Endothelial cell (in vitro differentiated cells): ENCODE data around the gene TMC7. TPM values are rescaled to one million over a fixed set of nuclear protein-coding genes. Genes with fewer than 3 reads are reported as not detected.

Experiments used
- DNase-seq: peaks from one replicate; pipeline ENCODE4 v3.0.0; 2021; ENCODE audit warnings: low spot score
- H3K27ac Mint-ChIP-seq: one replicate; pipeline ENCODE4 v1.8.0; 2021; ENCODE audit warnings: mixed read lengths, inconsistent platforms; ENCODE audit not compliant: unreplicated experiment
- H3K27me3 Mint-ChIP-seq: one replicate; pipeline ENCODE4 v1.8.0; 2021; ENCODE audit warnings: mild to moderate bottlenecking, moderate library complexity, mixed read lengths, inconsistent platforms; ENCODE audit not compliant: unreplicated experiment
- H3K36me3 Mint-ChIP-seq: one replicate; pipeline ENCODE4 v1.8.0; 2021; ENCODE audit warnings: mild to moderate bottlenecking, low read depth, mixed read lengths, inconsistent platforms; ENCODE audit not compliant: unreplicated experiment
- H3K4me1 Mint-ChIP-seq: one replicate; pipeline ENCODE4 v1.8.0; 2021; ENCODE audit warnings: mild to moderate bottlenecking, mixed read lengths, inconsistent platforms; ENCODE audit not compliant: unreplicated experiment
- H3K4me3 Mint-ChIP-seq: one replicate; pipeline ENCODE4 v1.8.0; 2021; ENCODE audit warnings: mild to moderate bottlenecking, mixed read lengths, inconsistent platforms; ENCODE audit not compliant: unreplicated experiment
- H3K9me3 Mint-ChIP-seq: one replicate; pipeline ENCODE4 v1.8.0; 2021; ENCODE audit warnings: mixed read lengths, inconsistent platforms; ENCODE audit not compliant: unreplicated experiment
- total RNA-seq: library from RNA; stranded (reverse); fragmentation: NEBNext Ultra II Directional; extraction: Animal tissue kit (Norgen Biotek cat#: 25700); gene quantifications from one replicate; pipeline ENCODE4 v1.2.1, GENCODE V29; 2021; ENCODE audit not compliant: unreplicated experiment
- TF ChIP-seq, protein P1 (sequence below): fragments of 200-600 bp; sonication (generic); IDR thresholded peaks from one replicate; pipeline ENCODE4 v1.5.0; 2021; ENCODE audit warnings: antibody characterized with exemption; ENCODE audit not compliant: unreplicated experiment

TMC7 gene
- total RNA-seq, 1 donor from 2014 or later: 16.9 TPM

DNA sequence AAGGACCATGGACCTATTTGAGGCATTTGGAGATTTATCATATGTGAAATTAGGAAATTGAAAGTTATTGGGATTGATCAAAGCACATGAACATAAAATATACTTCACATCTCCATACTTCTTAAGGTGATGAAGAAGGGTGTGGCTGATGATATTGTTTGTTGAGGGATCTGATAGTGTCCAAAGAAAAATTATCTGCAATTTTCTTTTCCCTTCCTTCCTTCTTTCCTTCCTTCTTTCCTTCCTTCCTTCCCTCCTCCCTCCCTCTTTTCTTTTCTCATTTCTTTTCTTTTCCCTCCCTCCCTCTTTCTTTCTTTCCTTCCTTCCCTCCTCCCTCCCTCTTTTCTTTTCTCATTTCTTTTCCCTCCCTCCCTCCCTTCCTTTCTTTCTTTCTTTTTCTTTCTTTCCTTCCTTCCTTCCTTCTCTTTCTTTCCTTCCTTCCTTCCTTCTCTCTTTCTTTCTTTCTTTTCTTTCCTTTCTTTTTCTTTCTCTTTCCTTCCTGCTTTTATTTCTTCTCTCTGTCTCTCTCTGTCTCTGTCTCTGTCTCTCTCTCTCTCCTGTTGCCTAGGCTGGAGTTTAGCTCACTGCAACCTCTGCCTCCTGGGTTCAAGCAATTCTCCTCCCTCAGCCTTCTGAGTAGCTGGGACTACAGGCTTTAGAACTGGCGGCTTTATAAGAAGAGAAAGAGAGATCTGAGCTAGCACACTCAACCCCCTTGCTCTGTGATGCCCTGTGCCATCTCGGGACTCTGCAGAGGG lies 109.1 kb downstream of the TMC7 start:
- DNase-seq: no peak
- TF ChIP-seq, protein P1, sequence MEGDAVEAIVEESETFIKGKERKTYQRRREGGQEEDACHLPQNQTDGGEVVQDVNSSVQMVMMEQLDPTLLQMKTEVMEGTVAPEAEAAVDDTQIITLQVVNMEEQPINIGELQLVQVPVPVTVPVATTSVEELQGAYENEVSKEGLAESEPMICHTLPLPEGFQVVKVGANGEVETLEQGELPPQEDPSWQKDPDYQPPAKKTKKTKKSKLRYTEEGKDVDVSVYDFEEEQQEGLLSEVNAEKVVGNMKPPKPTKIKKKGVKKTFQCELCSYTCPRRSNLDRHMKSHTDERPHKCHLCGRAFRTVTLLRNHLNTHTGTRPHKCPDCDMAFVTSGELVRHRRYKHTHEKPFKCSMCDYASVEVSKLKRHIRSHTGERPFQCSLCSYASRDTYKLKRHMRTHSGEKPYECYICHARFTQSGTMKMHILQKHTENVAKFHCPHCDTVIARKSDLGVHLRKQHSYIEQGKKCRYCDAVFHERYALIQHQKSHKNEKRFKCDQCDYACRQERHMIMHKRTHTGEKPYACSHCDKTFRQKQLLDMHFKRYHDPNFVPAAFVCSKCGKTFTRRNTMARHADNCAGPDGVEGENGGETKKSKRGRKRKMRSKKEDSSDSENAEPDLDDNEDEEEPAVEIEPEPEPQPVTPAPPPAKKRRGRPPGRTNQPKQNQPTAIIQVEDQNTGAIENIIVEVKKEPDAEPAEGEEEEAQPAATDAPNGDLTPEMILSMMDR: no peak
- H3K27ac Mint-ChIP-seq: no peak overlapping the region
- peaks cover 2% of the 10 kb centered on the region for H3K4me1 Mint-ChIP-seq
- H3K36me3 Mint-ChIP-seq: peaks cover 2% of the 10 kb centered on the region
- H3K9me3 Mint-ChIP-seq: no peaks in the 10 kb centered on the region
- H3K27me3 Mint-ChIP-seq: no peaks in the 10 kb centered on the region
- H3K4me3 Mint-ChIP-seq: no peak overlapping the region

DNA sequence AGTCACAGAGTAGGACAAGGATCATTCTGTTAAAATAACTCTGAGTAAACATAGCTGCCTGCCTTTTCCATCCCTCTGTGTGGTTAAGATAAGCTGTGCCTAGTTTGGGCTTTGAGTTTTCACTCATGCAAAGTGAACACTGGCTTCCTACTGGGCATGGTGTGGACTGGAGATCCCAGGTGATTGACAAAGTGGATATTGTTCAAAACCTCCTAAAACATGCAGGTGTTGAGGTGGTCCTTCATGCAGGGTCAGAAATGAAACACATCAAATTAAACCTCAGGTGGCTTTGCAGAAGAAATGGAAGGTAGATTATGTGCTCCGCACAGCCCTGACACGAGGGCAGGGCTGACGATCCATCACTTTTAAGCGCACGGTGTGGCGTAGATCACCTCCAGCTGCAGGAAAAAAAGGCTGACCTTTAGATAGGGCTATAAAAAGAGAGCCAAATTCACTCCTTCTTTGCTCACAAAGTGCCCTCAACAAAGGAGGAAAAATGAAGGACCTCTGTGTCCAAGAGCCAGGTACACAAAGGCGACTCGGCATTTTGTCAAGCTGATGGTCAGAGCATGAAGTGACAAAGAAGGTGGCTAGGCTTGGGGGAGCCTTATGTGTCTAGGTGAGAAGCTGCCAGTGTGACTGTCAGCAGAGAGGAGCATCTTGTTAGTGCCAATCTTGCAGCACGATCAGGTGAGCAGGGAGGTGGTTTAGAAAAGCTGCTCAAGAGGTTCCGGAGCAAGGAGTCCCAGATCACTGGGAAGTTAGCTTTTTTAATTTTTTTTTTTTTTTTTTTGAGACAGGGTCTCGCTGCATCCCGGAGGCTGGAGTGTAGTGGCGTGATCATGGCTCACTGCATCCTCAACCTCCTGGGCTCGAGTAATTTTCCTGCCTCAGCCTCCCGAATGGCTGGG lies 110.2 kb downstream of the TMC7 start:
- TF ChIP-seq, protein P1: no peak
- no peaks in the 10 kb centered on the region for H3K4me1 Mint-ChIP-seq
- H3K36me3 Mint-ChIP-seq: peaks cover 2% of the 10 kb centered on the region
- DNase-seq: no peak
- H3K4me3 Mint-ChIP-seq: no peak overlapping the region
- no peak overlapping the region for H3K27ac Mint-ChIP-seq
- no peaks in the 10 kb centered on the region for H3K9me3 Mint-ChIP-seq
- H3K27me3 Mint-ChIP-seq: no peaks in the 10 kb centered on the region

DNA sequence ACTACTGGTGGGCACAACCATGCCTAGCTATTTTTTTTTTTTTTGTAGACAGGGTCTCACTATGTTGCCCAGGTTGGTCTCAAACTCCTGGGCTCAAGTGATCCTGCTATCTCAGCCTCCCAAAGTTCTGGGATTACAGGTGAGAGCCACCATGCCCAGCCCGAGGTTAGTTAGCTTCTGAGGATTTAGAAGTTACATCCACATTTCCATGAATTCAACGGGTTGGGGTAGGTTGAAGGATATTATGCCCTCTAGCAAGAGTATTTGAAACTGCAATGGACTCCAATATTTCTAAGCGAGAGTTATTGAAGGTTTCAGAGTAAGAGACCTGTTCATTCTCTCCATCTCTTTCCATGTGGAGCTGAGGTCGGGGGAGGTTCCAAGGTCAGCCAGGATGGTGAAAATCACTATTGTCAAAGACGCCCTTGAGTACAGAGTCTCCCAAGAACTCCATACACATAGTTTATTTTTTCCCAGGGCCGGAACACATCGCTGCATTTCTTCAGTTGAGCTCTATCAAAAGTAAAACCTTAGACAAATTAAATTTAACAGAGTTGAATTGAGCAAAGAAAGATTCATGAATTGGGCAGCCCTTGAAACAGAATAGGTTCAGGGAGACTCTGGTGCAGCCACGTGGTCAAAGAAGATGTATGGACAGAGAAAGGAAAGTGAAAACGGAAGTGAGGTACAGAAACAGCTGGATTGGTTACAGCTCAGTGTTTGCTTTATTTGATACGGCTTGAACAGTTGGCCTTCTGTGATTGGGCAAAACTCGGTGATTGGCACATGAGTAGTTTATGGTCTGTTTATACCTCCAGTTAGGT lies 111.0 kb downstream of the TMC7 start:
- TF ChIP-seq, protein P1: no peak
- Mint-ChIP-seq H3K36me3 (peaks cover 2% of the 10 kb centered on the region), H3K27ac (no peak overlapping the region), H3K9me3 (no peaks in the 10 kb centered on the region), H3K4me3 (no peak overlapping the region), H3K27me3 (no peaks in the 10 kb centered on the region), H3K4me1 (no peaks in the 10 kb centered on the region)
- DNase-seq: no peak

DNA sequence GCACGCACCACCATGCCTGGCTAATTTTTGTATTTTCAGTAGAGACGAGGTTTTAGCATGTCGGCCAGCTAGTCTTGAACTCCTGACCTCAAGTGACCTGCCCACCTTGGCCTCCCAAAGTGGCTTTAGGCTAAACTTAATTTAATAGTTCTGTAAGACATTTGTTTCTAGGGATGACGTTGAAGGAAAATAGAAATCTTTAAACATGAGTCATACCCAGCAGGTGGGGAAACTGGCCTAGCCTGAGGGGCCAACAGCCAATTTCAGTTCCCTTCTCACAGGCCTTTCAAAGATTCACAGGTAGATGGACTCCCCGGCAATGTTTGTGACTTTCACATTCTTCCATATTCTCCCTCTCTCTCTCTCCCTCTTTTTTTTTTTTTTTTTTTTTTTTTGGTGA lies 111.9 kb downstream of the TMC7 start:
- H3K4me1 Mint-ChIP-seq: no peaks in the 10 kb centered on the region
- DNase-seq: no peak
- TF ChIP-seq, protein P1: no peak
- H3K27ac Mint-ChIP-seq: no peak overlapping the region
- no peaks in the 10 kb centered on the region for H3K27me3 Mint-ChIP-seq
- H3K36me3 Mint-ChIP-seq: peaks cover 2% of the 10 kb centered on the region
- no peak overlapping the region for H3K4me3 Mint-ChIP-seq
- H3K9me3 Mint-ChIP-seq: no peaks in the 10 kb centered on the region
